Smooth muscle cell of the brain vasculature (primary cell): ENCODE data around the gene LRRN4.
"Not testable (repeated sequence)": the region's sequence is repeated elsewhere in the genome, so short reads cannot be mapped to it uniquely, and the experiment has no call there.

ENCODE experiments used
- DNase-seq: peaks from one replicate; pipeline ENCODE4 v3.0.0-alpha.2; 2012; ENCODE audit warnings: low read depth, low spot score

LRRN4 gene

GRCh38 chr20:6058684-6059295, 4.9 kb upstream of the LRRN4 start:
- no peak for DNase-seq

- DNase-seq, result no peak
Observed at GRCh38 chr20:6057691-6058090, 3.8 kb upstream of the LRRN4 start.

GRCh38 chr20:6057139-6057538, 3.3 kb upstream of the LRRN4 start:
- DNase-seq, result no peak

GRCh38 chr20:6055981-6056569, 2.2 kb upstream of the LRRN4 start:
- no peak for DNase-seq

GRCh38 chr20:6055161-6055783, 1.4 kb upstream of the LRRN4 start:
- DNase-seq, result no peak

GRCh38 chr20:6054689-6055051, 810 bp upstream of the LRRN4 start:
- DNase-seq, result not testable (repeated sequence)

GRCh38 chr20:6053064-6053775, 640 bp downstream of the LRRN4 start:
- DNase-seq, result no peak

GRCh38 chr20:6051505-6051904, 2.4 kb downstream of the LRRN4 start:
- DNase-seq, result no peak

- no peak for DNase-seq
Observed at GRCh38 chr20:6048391-6048790, 5.5 kb downstream of the LRRN4 start.

GRCh38 chr20:6046432-6046831, 7.4 kb downstream of the LRRN4 start:
- no peak for DNase-seq

- DNase-seq, result no peak
Observed at GRCh38 chr20:6045566-6045965, 8.3 kb downstream of the LRRN4 start.

GRCh38 chr20:6044115-6044514, 9.7 kb downstream of the LRRN4 start:
- no peak for DNase-seq

- DNase-seq, result no peak
Observed at GRCh38 chr20:6041808-6042265, 12.0 kb downstream of the LRRN4 start.

GRCh38 chr20:6040958-6041807, 12.7 kb downstream of the LRRN4 start:
- no peak for DNase-seq

GRCh38 chr20:6040540-6040939, 13.3 kb downstream of the LRRN4 start:
- no peak for DNase-seq

GRCh38 chr20:6039766-6040165, 14.1 kb downstream of the LRRN4 start:
- DNase-seq, result no peak

GRCh38 chr20:6038256-6038655, 15.6 kb downstream of the LRRN4 start:
- DNase-seq, result no peak

- DNase-seq, result no peak
Observed at GRCh38 chr20:6037082-6037481, 16.8 kb downstream of the LRRN4 start.

- DNase-seq, result no peak
Observed at GRCh38 chr20:6036213-6036612, 17.6 kb downstream of the LRRN4 start.

- DNase-seq, result no peak
Observed at GRCh38 chr20:6034134-6034969, 19.5 kb downstream of the LRRN4 start.

- not testable (repeated sequence) for DNase-seq
Observed at GRCh38 chr20:6032907-6033306, 21.0 kb downstream of the LRRN4 start.
